HepG2 (cell line): ENCODE measurements around the gene RMI2. TPM values are rescaled to one million over a fixed set of nuclear protein-coding genes. Genes with fewer than 3 reads are reported as not detected.

Experiments used
- DNMT1 ChIP-seq: sonication (generic); formaldehyde crosslinking; IDR thresholded peaks from 2 replicates; pipeline ENCODE4 v1.5.1; 2020; ENCODE audit warnings: mild to moderate bottlenecking, missing genetic modification reagents
- E2F2 ChIP-seq: sonication (generic); formaldehyde crosslinking; IDR thresholded peaks from 2 replicates; pipeline ENCODE4 v1.4.0; 2020; ENCODE audit warnings: missing genetic modification reagents, borderline replicate concordance
- ELF1 ChIP-seq: sonication (generic); formaldehyde crosslinking; IDR thresholded peaks from 2 replicates; pipeline ENCODE4 v1.4.0; 2020; ENCODE audit warnings: missing genetic modification reagents
- HIVEP1 ChIP-seq: sonication (generic); formaldehyde crosslinking; IDR thresholded peaks from 2 replicates; pipeline ENCODE4 v1.4.0; 2020; ENCODE audit warnings: mild to moderate bottlenecking, missing genetic modification reagents
- HNF4A ChIP-seq: sonication (generic); formaldehyde crosslinking; IDR thresholded peaks from 2 replicates; pipeline ENCODE4 v1.4.0; 2020; ENCODE audit warnings: missing genetic modification reagents
- JUN ChIP-seq: sonication (generic); formaldehyde crosslinking; IDR thresholded peaks from 2 replicates; pipeline ENCODE4 v1.4.0; 2020; ENCODE audit warnings: mild to moderate bottlenecking, missing genetic modification reagents
- MTF2 ChIP-seq: sonication (generic); formaldehyde crosslinking; IDR thresholded peaks from 2 replicates; pipeline ENCODE4 v1.5.0; 2020; ENCODE audit warnings: missing genetic modification reagents, borderline replicate concordance
- PAWR ChIP-seq: sonication (generic); formaldehyde crosslinking; IDR thresholded peaks from 2 replicates; pipeline ENCODE4 v1.4.0; 2020; ENCODE audit warnings: missing genetic modification reagents, mild to moderate bottlenecking, borderline replicate concordance
- SKI ChIP-seq: fragments of 450-650 bp; IDR thresholded peaks from one replicate; pipeline ENCODE4 v1.6.1; 2018; ENCODE audit warnings: mild to moderate bottlenecking; ENCODE audit not compliant: partially characterized antibody
- SMAD1 ChIP-seq: sonication (generic); formaldehyde crosslinking; IDR thresholded peaks from 2 replicates; pipeline ENCODE4 v1.4.0; 2020; ENCODE audit warnings: missing genetic modification reagents, low read depth, mild to moderate bottlenecking, borderline replicate concordance
- STAG1 ChIP-seq: sonication (generic); formaldehyde crosslinking; IDR thresholded peaks from 2 replicates; pipeline ENCODE4 v1.4.0; 2020; ENCODE audit warnings: missing genetic modification reagents
- ZBED4 ChIP-seq: sonication (generic); formaldehyde crosslinking; IDR thresholded peaks from 2 replicates; pipeline ENCODE4 v1.4.0; 2020; ENCODE audit warnings: missing genetic modification reagents, borderline replicate concordance
- ZBTB25 ChIP-seq: IDR thresholded peaks from 2 replicates; pipeline ENCODE4 v1.6.1; 2018; ENCODE audit warnings: missing genetic modification reagents
- ZBTB7A ChIP-seq: sonication (generic); formaldehyde crosslinking; IDR thresholded peaks from 2 replicates; pipeline ENCODE4 v1.8.0; 2022; ENCODE audit warnings: mild to moderate bottlenecking, missing genetic modification reagents
- ZNF782 ChIP-seq: sonication (generic); formaldehyde crosslinking; IDR thresholded peaks from 2 replicates; pipeline ENCODE4 v1.4.0; 2020; ENCODE audit warnings: missing genetic modification reagents, mild to moderate bottlenecking, borderline replicate concordance
- ZNF816 ChIP-seq: sonication (generic); formaldehyde crosslinking; IDR thresholded peaks from 2 replicates; pipeline ENCODE4 v1.8.0; 2022; ENCODE audit warnings: missing genetic modification reagents, mild to moderate bottlenecking, borderline replicate concordance
- polyA plus RNA-seq, 8 experiments: library from polyadenylated mRNA; depleted of rRNA in 3 of 8; stranded (reverse) in 7 of 8; unstranded in 1 of 8; fragments of >200 nt; fragmentation: Illumina TruSeq in 4 of 8; extraction: Trizol in 4 of 8; gene quantifications; 2 replicates each; pipeline versions ENCODE4 v1.2.1 to v1.2.3, GENCODE V29; 2011 to 2016; ENCODE audit warnings: low read depth in 4 of 8, missing spikeins in 1 of 8, mixed read lengths in 1 of 8; ENCODE audit not compliant: insufficient read depth in 1 of 8
- total RNA-seq, 5 experiments: library from RNA; depleted of rRNA; stranded (reverse); fragments of >200 nt; fragmentation: Illumina TruSeq; extraction: Trizol; gene quantifications; 2 replicates each; pipeline ENCODE4 v1.2.3, GENCODE V29; 2016; ENCODE audit warnings: low read depth in 1 of 5
- TF ChIP-seq, protein P1 (sequence below): sonication (generic); formaldehyde crosslinking; IDR thresholded peaks from 2 replicates; pipeline ENCODE4 v1.5.1; 2020; ENCODE audit warnings: mild to moderate bottlenecking, missing genetic modification reagents, borderline replicate concordance
- TF ChIP-seq, protein P2 (sequence below), 2 experiments: fragments of 450-650 bp in 1 of 2; sonication (generic) in 1 of 2; formaldehyde crosslinking; IDR thresholded peaks; 2 replicates each; pipeline versions ENCODE4 v1.5.0 to v1.8.0; 2020 to 2022; ENCODE audit warnings: mild to moderate bottlenecking in 1 of 2, missing genetic modification reagents in 1 of 2

RMI2 gene
- total and polyA plus RNA-seq, 2 of the 13 experiments (the other 11 are each of a cell fraction or from before 2014, with no cell fraction given): 24.5 to 55.7 TPM

DNA sequence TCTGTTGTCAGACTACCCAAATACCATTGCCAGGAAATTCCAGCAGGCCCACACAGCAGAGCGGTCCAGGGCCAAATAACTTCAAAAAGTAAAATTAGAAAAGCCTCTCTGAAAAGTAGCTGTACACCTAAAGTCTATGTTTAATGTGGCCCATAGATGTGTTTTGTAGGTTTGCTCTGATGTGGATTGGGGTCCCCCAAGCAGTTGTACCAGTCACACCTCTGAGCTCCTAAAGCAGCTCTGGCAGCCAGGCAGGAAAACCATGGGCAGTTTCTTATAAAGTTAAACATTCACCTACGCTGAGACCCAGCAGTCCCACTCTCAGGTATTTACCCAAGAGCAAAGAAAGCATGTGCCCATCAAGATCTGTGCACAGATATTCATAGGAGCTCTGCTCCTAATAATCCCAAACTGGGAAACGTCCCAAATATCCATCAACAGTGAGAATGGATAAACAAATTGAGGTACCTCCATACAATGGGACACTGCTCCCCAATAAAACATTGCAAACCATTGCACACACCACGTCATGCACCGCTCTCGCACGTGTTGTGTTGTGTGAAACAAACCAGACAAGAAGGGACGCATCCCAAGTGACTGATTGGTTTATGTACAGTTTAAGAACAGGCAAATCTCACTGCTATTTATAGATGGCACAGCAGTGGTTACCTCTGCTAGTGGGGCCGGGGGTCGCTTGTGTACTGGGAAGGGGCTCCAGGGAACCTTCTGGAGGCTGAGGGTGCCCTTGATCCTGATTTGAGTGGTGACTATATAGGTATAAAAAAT is 48.4 kb upstream of the RMI2 start (continued):
- TF ChIP-seq ZBED4 (CRISPR knock-in tag): peak; percentile 72; the same call in 1 of the 2 replicates
- no peak for TF ChIP-seq SKI
- peak; percentile 49; the same call in 1 of the 2 replicates for TF ChIP-seq HNF4A (CRISPR knock-in tag)
- TF ChIP-seq, protein P1, sequence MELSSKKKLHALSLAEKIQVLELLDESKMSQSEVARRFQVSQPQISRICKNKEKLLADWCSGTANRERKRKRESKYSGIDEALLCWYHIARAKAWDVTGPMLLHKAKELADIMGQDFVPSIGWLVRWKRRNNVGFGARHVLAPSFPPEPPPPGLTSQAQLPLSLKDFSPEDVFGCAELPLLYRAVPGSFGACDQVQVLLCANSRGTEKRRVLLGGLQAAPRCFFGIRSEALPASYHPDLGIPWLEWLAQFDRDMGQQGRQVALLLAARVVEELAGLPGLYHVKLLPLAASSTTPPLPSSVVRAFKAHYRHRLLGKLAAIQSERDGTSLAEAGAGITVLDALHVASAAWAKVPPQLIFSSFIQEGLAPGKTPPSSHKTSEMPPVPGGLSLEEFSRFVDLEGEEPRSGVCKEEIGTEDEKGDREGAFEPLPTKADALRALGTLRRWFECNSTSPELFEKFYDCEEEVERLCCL (CRISPR knock-in tag): peak; percentile 20; the same call in 1 of the 2 replicates
- peak; percentile 65 for TF ChIP-seq JUN
- 0 out of 2 replicates have a peak, but pooled peaks have one; percentile 42 for TF ChIP-seq ZNF782
- TF ChIP-seq SMAD1 (CRISPR knock-in tag): 0 out of 2 replicates have a peak, but pooled peaks have one; percentile 15
- peak; percentile 27; the same call in 1 of the 2 replicates for TF ChIP-seq ZBTB25
- TF ChIP-seq PAWR (CRISPR knock-in tag): 0 out of 2 replicates have a peak, but pooled peaks have one; percentile 58
- TF ChIP-seq ZNF816: 0 out of 2 replicates have a peak, but pooled peaks have one; percentile 72
- TF ChIP-seq ZBTB7A (CRISPR knock-in tag): peak; percentile 78; the same call in 1 of the 2 replicates
- TF ChIP-seq, protein P2, sequence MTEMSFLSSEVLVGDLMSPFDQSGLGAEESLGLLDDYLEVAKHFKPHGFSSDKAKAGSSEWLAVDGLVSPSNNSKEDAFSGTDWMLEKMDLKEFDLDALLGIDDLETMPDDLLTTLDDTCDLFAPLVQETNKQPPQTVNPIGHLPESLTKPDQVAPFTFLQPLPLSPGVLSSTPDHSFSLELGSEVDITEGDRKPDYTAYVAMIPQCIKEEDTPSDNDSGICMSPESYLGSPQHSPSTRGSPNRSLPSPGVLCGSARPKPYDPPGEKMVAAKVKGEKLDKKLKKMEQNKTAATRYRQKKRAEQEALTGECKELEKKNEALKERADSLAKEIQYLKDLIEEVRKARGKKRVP (CRISPR knock-in tag; IDR thresholded peaks at IDR 0.05): no peak
- no peak for TF ChIP-seq DNMT1
- 0 out of 2 replicates have a peak, but pooled peaks have one; percentile 36 for TF ChIP-seq MTF2 (CRISPR knock-in tag)
- 0 out of 2 replicates have a peak, but pooled peaks have one; percentile 14 for TF ChIP-seq STAG1 (CRISPR knock-in tag)
- TF ChIP-seq E2F2 (CRISPR knock-in tag): no peak
- TF ChIP-seq ELF1 (CRISPR knock-in tag): peak; percentile 10; the same call in 1 of the 2 replicates
- 0 out of 2 replicates have a peak, but pooled peaks have one; percentile 22 for TF ChIP-seq HIVEP1 (CRISPR knock-in tag)
